Left ventricle myocardium inferior (tissue), 1 donor: Measurements from ENCODE around the gene KANK3. TPM values are rescaled to one million over a fixed set of nuclear protein-coding genes. Genes with fewer than 3 reads are reported as not detected.

Experiments used
- DNase-seq: peaks from one replicate; pipeline ENCODE4 v3.0.0-alpha.2; 2020
- H3K27ac ChIP-seq: fragments of 200-600 bp; replicated peaks from 2 replicates; pipeline ENCODE4 v1.8.0; 2021
- H3K27me3 ChIP-seq: fragments of 200-600 bp; 2 replicates; pipeline ENCODE4 v1.8.0; 2021; ENCODE audit warnings: low read depth
- H3K36me3 ChIP-seq: fragments of 200-600 bp; 2 replicates; pipeline ENCODE4 v1.8.0; 2021
- H3K4me1 ChIP-seq: fragments of 200-600 bp; 2 replicates; pipeline ENCODE4 v1.8.0; 2021
- H3K4me3 ChIP-seq: fragments of 200-600 bp; 2 replicates; pipeline ENCODE4 v1.8.0; 2021; ENCODE audit warnings: mild to moderate bottlenecking, moderate library complexity
- H3K9me3 ChIP-seq: fragments of 200-600 bp; replicated peaks from 2 replicates; pipeline ENCODE4 v1.8.0; 2021
- CTCF ChIP-seq: fragments of 200-600 bp; IDR thresholded peaks from 2 replicates; pipeline ENCODE4 v1.8.0; 2021; ENCODE audit warnings: antibody characterized with exemption, mild to moderate bottlenecking, borderline replicate concordance
- intact Hi-C: fragments of 100-400 bp; cut with micrococcal nuclease; formaldehyde crosslinking; loops from one replicate; pipeline ENCODE4 v1.11.0; 2022
- total RNA-seq: library from RNA; stranded (reverse); fragmentation: NEBNext Ultra II Directional; extraction: Animal tissue kit (Norgen Biotek cat#: 25700); gene quantifications from one replicate; pipeline ENCODE4 v1.2.1, GENCODE V29; 2021
- donor health status: DM: no; HTN: yes; CAD: no; lungs with severe emphysema.

KANK3 gene
- total RNA-seq, 1 donor from 2014 or later, result 19.9 TPM

GRCh38 chr19:8334458-8335342, 8.4 kb downstream of the KANK3 start:
- peak overlapping the region; percentile 53 for H3K4me3 ChIP-seq
- no peaks in the 10 kb centered on the region for H3K9me3 ChIP-seq
- H3K36me3 ChIP-seq, result peaks cover 13% of the 10 kb centered on the region
- DNase-seq, result peak; percentile 41
- peaks cover 49% of the 10 kb centered on the region for H3K27me3 ChIP-seq
- TF ChIP-seq CTCF, result no peak
- H3K27ac ChIP-seq, result peak overlapping the region; percentile 80
- intact Hi-C loops, result no loop called here
- peaks cover 73% of the 10 kb centered on the region for H3K4me1 ChIP-seq

GRCh38 chr19:8333767-8334457, 9.2 kb downstream of the KANK3 start:
- H3K9me3 ChIP-seq, result no peaks in the 10 kb centered on the region
- peaks cover 49% of the 10 kb centered on the region for H3K27me3 ChIP-seq
- peak overlapping the region; percentile 53 for H3K4me3 ChIP-seq
- no peak for TF ChIP-seq CTCF
- H3K27ac ChIP-seq, result peak overlapping the region; percentile 80
- peaks cover 13% of the 10 kb centered on the region for H3K36me3 ChIP-seq
- peaks cover 65% of the 10 kb centered on the region for H3K4me1 ChIP-seq
- intact Hi-C loops, result no loop called here
- DNase-seq, result no peak

GRCh38 chr19:8332976-8333766, 9.9 kb downstream of the KANK3 start:
- peaks cover 49% of the 10 kb centered on the region for H3K27me3 ChIP-seq
- peaks cover 59% of the 10 kb centered on the region for H3K4me1 ChIP-seq
- no peak for TF ChIP-seq CTCF
- intact Hi-C loops, result no loop called here
- peak overlapping the region; percentile 80 for H3K27ac ChIP-seq
- H3K9me3 ChIP-seq, result no peaks in the 10 kb centered on the region
- peak; percentile 56 for DNase-seq
- H3K36me3 ChIP-seq, result peaks cover 13% of the 10 kb centered on the region
- peak overlapping the region; percentile 53 for H3K4me3 ChIP-seq

GRCh38 chr19:8331263-8331845, 11.7 kb downstream of the KANK3 start:
- peaks cover 4% of the 10 kb centered on the region for H3K9me3 ChIP-seq
- DNase-seq, result no peak
- intact Hi-C loops, result no loop called here
- peaks cover 34% of the 10 kb centered on the region for H3K27me3 ChIP-seq
- H3K27ac ChIP-seq, result no peak overlapping the region
- TF ChIP-seq CTCF, result no peak
- H3K36me3 ChIP-seq, result peaks cover 19% of the 10 kb centered on the region
- peaks cover 41% of the 10 kb centered on the region for H3K4me1 ChIP-seq
- H3K4me3 ChIP-seq, result no peak overlapping the region

- H3K27me3 ChIP-seq, result peaks cover 23% of the 10 kb centered on the region
- peaks cover 4% of the 10 kb centered on the region for H3K9me3 ChIP-seq
- H3K4me1 ChIP-seq, result peaks cover 36% of the 10 kb centered on the region
- intact Hi-C loops, result no loop called here
- no peak for TF ChIP-seq CTCF
- H3K27ac ChIP-seq, result peak overlapping the region; percentile 1
- H3K36me3 ChIP-seq, result peaks cover 19% of the 10 kb centered on the region
- no peak overlapping the region for H3K4me3 ChIP-seq
- no peak for DNase-seq
Observed at GRCh38 chr19:8329996-8330395, 13.1 kb downstream of the KANK3 start.
